ENCODE measurements around the gene SP100. TPM values are rescaled to one million over a fixed set of nuclear protein-coding genes. Genes with fewer than 3 reads are reported as not detected.

Gene SP100
- total and polyA plus RNA-seq, 2 of the 13 experiments (the other 11 are each of a cell fraction or from before 2014, with no cell fraction given), result 12.6 to 16.5 TPM

DNA sequence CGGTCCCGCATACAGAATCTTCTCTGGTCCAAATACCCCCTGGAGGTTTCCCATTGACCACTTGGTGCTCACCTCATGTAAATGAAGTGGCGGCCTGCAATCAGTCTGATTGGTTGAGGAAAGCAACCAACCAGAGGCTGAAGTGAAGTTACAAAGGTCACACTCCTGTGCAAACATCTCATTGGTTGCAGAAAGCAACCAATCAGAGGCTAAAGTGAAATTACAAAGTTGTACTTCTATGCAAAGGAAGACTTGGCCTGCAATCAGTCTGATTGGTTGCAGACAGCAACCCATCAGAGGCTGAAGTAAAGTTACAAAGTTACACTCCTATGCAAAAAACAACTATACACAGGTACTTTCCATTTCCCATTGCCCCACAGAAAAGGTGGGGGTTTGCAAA is 2.5 kb upstream of the SP100 start (continued):
- TF ChIP-seq, protein P1, sequence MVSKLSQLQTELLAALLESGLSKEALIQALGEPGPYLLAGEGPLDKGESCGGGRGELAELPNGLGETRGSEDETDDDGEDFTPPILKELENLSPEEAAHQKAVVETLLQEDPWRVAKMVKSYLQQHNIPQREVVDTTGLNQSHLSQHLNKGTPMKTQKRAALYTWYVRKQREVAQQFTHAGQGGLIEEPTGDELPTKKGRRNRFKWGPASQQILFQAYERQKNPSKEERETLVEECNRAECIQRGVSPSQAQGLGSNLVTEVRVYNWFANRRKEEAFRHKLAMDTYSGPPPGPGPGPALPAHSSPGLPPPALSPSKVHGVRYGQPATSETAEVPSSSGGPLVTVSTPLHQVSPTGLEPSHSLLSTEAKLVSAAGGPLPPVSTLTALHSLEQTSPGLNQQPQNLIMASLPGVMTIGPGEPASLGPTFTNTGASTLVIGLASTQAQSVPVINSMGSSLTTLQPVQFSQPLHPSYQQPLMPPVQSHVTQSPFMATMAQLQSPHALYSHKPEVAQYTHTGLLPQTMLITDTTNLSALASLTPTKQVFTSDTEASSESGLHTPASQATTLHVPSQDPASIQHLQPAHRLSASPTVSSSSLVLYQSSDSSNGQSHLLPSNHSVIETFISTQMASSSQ (IDR thresholded peaks at IDR 0.05; ENCODE audit: low read depth), result no peak
- TF ChIP-seq, protein P1 (CRISPR knock-in tag; IDR thresholded peaks at IDR 0.05; ENCODE audit: borderline replicate concordance), result no peak
- peak; percentile 70 for TF ChIP-seq NFYB (CRISPR knock-in tag; IDR thresholded peaks at IDR 0.05)

DNA sequence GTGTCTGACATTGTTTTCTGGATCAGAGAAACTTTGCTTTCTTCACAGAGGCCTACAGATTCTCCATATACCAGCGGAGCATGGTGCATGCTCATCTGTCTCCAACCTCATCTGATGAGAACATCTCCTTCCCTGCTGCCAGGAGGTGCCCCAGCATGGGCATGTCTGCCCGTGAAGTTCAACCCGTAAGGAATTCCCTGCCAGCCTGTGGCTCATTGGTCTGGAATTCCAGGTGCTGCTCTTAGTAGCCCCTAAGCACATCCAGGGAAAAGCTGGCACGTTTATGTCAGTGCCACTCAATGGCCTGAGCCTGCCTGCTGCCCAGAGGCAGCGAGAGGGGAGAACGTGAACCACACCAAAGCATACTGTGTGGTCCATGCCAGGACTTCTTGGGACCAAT is 1.7 kb upstream of the SP100 start:
- Histone ChIP-seq H2AFZ (ENCODE audit: low read length) (no peak overlapping the region), H3K9me3 (ENCODE audit: low read length) (no peaks in the 10 kb centered on the region), H3K9ac (ENCODE audit: insufficient read depth, low read depth, low read length) (no peak overlapping the region), H3K27me3 (ENCODE audit: control insufficient read depth in 1 of 2, insufficient read depth in 2 of 2, low read length in 2 of 2) (no peaks in the 10 kb centered on the region; a peak in 1 of 5 replicates), H3K4me1 (ENCODE audit: insufficient read depth, low read length) (peaks cover 60% of the 10 kb centered on the region), H4K20me1 (ENCODE audit: insufficient read depth, low read length) (no peaks in the 10 kb centered on the region), H3K4me2 (ENCODE audit: low read depth, low read length) (no peak overlapping the region), H3K27ac (ENCODE audit: extremely low read length, insufficient read depth, low read length) (no peak overlapping the region), H3K79me2 (ENCODE audit: insufficient read depth, low read length) (no peaks in the 10 kb centered on the region), H3K36me3 (replicated peaks in 1 of 2; ENCODE audit: control insufficient read depth in 1 of 2, insufficient read depth in 2 of 2, low read length in 2 of 2) (no peaks in the 10 kb centered on the region), H3K4me3 (replicated peaks in 1 of 3; ENCODE audit: insufficient read depth in 1 of 3, low read depth in 2 of 3, low read length in 3 of 3) (no peak overlapping the region)
- in situ Hi-C loops (cut with HindIII; ENCODE audit: extremely low pct_ligation_motif_present, low pct_unique_long_range_greater_than_20kb), result loop anchor here (5.0 kb wide), 1 partner anchor 92 kb away; no protein-coding TSS in a partner anchor
- ChIA-PET POLR2A (no interaction called here), CTCF (ENCODE audit: low intra/inter-chr PET ratio, low total read pairs) (no interaction called here)
- ATAC-seq (no peak), FAIRE-seq (no peak), DNase-seq (ENCODE audit: low spot score) (no peak)
- intact Hi-C loops (cut with micrococcal nuclease; ENCODE audit: unreplicated experiment), result loop anchor here (5.0 to 10.0 kb wide), 3 partner anchors 57 to 198 kb away; partner anchors contain the start of gene SP140
- TF ChIP-seq ATF1 (CRISPR knock-in tag; IDR thresholded peaks at IDR 0.05) (no peak), SIX4 (CRISPR knock-in tag; IDR thresholded peaks at IDR 0.05) (no peak), NR2F1 (CRISPR knock-in tag; IDR thresholded peaks at IDR 0.05) (no peak), POLR2G (IDR thresholded peaks at IDR 0.05; ENCODE audit: low read depth, low read length) (no peak), KDM4B (CRISPR knock-in tag; IDR thresholded peaks at IDR 0.05) (no peak), TBX3 (IDR thresholded peaks at IDR 0.05; ENCODE audit: borderline replicate concordance) (no peak), ZNF446 (CRISPR knock-in tag; IDR thresholded peaks at IDR 0.05) (no peak), ZNF564 (CRISPR knock-in tag; IDR thresholded peaks at IDR 0.05) (no peak)
- TF ChIP-seq, protein P2, sequence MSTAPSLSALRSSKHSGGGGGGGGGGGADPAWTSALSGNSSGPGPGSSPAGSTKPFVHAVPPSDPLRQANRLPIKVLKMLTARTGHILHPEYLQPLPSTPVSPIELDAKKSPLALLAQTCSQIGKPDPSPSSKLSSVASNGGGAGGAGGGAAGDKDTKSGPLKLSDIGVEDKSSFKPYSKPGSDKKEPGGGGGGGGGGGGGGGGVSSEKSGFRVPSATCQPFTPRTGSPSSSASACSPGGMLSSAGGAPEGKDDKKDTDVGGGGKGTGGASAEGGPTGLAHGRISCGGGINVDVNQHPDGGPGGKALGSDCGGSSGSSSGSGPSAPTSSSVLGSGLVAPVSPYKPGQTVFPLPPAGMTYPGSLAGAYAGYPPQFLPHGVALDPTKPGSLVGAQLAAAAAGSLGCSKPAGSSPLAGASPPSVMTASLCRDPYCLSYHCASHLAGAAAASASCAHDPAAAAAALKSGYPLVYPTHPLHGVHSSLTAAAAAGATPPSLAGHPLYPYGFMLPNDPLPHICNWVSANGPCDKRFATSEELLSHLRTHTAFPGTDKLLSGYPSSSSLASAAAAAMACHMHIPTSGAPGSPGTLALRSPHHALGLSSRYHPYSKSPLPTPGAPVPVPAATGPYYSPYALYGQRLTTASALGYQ (CRISPR knock-in tag; IDR thresholded peaks at IDR 0.05), result no peak
- 73% methylated on average over 6 of the region's 6 CpGs for WGBS (ENCODE audit: low lambda C conversion rate)
- no TSS peak for BruUV-seq (replicated peaks)

Data from HepG2 (cell line).